Stomach (tissue), 4 donors: ENCODE measurements around the gene FKBP10.

ENCODE experiments used
- POLR2A ChIP-seq, 4 donors: fragments of 450-650 bp; IDR thresholded peaks; one replicate each; pipeline ENCODE4 v1.6.1; 2016; ENCODE audit warnings: antibody characterized with exemption in 4 of 4, control low read depth in 2 of 4, mild to moderate bottlenecking in 1 of 4, moderate library complexity in 1 of 4
- TF ChIP-seq, protein P1 (sequence below), 7 experiments: fragments of 450-650 bp in 4 of 7; fragments of 200-600 bp in 3 of 7; sonication (generic) in 3 of 7; IDR thresholded peaks; one replicate each; pipeline ENCODE4 v1.5.1; 2016 to 2019; ENCODE audit warnings: antibody characterized with exemption in 7 of 7, control low read depth in 2 of 7, mild to moderate bottlenecking in 1 of 7

- TF ChIP-seq, protein P1, sequence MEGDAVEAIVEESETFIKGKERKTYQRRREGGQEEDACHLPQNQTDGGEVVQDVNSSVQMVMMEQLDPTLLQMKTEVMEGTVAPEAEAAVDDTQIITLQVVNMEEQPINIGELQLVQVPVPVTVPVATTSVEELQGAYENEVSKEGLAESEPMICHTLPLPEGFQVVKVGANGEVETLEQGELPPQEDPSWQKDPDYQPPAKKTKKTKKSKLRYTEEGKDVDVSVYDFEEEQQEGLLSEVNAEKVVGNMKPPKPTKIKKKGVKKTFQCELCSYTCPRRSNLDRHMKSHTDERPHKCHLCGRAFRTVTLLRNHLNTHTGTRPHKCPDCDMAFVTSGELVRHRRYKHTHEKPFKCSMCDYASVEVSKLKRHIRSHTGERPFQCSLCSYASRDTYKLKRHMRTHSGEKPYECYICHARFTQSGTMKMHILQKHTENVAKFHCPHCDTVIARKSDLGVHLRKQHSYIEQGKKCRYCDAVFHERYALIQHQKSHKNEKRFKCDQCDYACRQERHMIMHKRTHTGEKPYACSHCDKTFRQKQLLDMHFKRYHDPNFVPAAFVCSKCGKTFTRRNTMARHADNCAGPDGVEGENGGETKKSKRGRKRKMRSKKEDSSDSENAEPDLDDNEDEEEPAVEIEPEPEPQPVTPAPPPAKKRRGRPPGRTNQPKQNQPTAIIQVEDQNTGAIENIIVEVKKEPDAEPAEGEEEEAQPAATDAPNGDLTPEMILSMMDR (IDR thresholded peaks at IDR 0.05), result no peak
- TF ChIP-seq POLR2A (IDR thresholded peaks at IDR 0.05), result no peak
Measured at GRCh38 chr17:41837761-41838538, 25.1 kb downstream of the FKBP10 start, which contains the start of gene KLHL10.
